Astrocyte of the hippocampus (primary cell): Measurements from ENCODE around the gene ANKRD13D.

Experiments used
- DNase-seq: peaks from one replicate; pipeline ENCODE4 v3.0.0; 2011; ENCODE audit warnings: low read depth, low spot score

ANKRD13D gene

GRCh38 chr11:67289226-67289650 is at the start of gene ANKRD13D:
ANKRD13D (plus strand) TSS chr11:67289303; CDS start chr11:67289461, 158 bp downstream.
- DNase-seq: no peak

GRCh38 chr11:67239783-67240575 is 49.1 kb upstream of the ANKRD13D start:
- peak; percentile 99 for DNase-seq

- peak; percentile 81 for DNase-seq
Measured at GRCh38 chr11:67240576-67241389, 48.3 kb upstream of the ANKRD13D start.

- DNase-seq: no peak
Measured at GRCh38 chr11:67242548-67242947, 46.6 kb upstream of the ANKRD13D start.

- no peak for DNase-seq
Measured at GRCh38 chr11:67243051-67243450, 46.1 kb upstream of the ANKRD13D start.

- DNase-seq: no peak
Measured at GRCh38 chr11:67245046-67245445, 44.1 kb upstream of the ANKRD13D start.

GRCh38 chr11:67247946-67248550 is 41.1 kb upstream of the ANKRD13D start:
- no peak for DNase-seq

- DNase-seq: peak; percentile 47
Measured at GRCh38 chr11:67248653-67249052, 40.5 kb upstream of the ANKRD13D start.

GRCh38 chr11:67250059-67251043 is 38.8 kb upstream of the ANKRD13D start:
- DNase-seq: no peak

GRCh38 chr11:67251841-67252240 is 37.3 kb upstream of the ANKRD13D start:
- DNase-seq: peak; percentile 57

- peak; percentile 59 for DNase-seq
Measured at GRCh38 chr11:67252831-67253239, 36.3 kb upstream of the ANKRD13D start.

- DNase-seq: no peak
Measured at GRCh38 chr11:67253872-67254624, 35.1 kb upstream of the ANKRD13D start.

GRCh38 chr11:67254798-67255197 is 34.3 kb upstream of the ANKRD13D start:
- no peak for DNase-seq

GRCh38 chr11:67255353-67255752 is 33.8 kb upstream of the ANKRD13D start:
- DNase-seq: no peak

GRCh38 chr11:67255864-67256263 is 33.2 kb upstream of the ANKRD13D start:
- no peak for DNase-seq

GRCh38 chr11:67256477-67257135 is 32.5 kb upstream of the ANKRD13D start:
- DNase-seq: no peak

GRCh38 chr11:67260406-67260805 is 28.7 kb upstream of the ANKRD13D start:
- DNase-seq: no peak

GRCh38 chr11:67260885-67261639 is 28.0 kb upstream of the ANKRD13D start:
- peak; percentile 79 for DNase-seq

GRCh38 chr11:67261640-67261945 is 27.5 kb upstream of the ANKRD13D start:
- DNase-seq: no peak
